HCT116 (cell line): ENCODE results near the gene TSC22D1. TPM values are rescaled to one million over a fixed set of nuclear protein-coding genes. Genes with fewer than 3 reads are reported as not detected.

Experiments used
- ATAC-seq: fragments of 200-7000 bp; cut with Tn5 transposase; 2 replicates; pipeline ENCODE4 v1.9.1; 2020; ENCODE audit warnings: mild to moderate bottlenecking, moderate library complexity
- BruUV-seq: library from RNA; stranded (reverse); fragments of 400-500 nt; replicated peaks from 2 replicates; lab custom pipeline; 2021; lab: Mats Ljungman, UMichigan
- CTCF ChIA-PET: fragments of 300-600 bp; sonication (Branson Sonifier 250); formaldehyde crosslinking; loops from one replicate; lab custom pipeline; 2021; ENCODE audit warnings: antibody characterized with exemption; lab: Charles Lee
- POLR2A ChIA-PET: fragments of 300-600, 350-600 bp; sonication (Branson Sonifier 250); formaldehyde crosslinking; loops from one replicate; lab custom pipeline; 2021; ENCODE audit warnings: antibody characterized with exemption; lab: Charles Lee
- RAD21 ChIA-PET, 2 experiments: fragments of 300-600 bp; sonication (Branson Sonifier 250); formaldehyde crosslinking; loops; one replicate each; lab custom pipeline; 2023; ENCODE audit warnings: low total read pairs in 2 of 2; ENCODE audit not compliant: uncharacterized antibody in 2 of 2, unreplicated experiment in 2 of 2, low non-redundant PET in 1 of 2; lab: Charles Lee
- DNase-seq: peaks from one replicate; pipeline ENCODE4 v3.0.0-alpha.2; 2010; ENCODE audit warnings: low read depth, low spot score
- H2AFZ ChIP-seq: fragments of 200-600 bp; shearing (Covaris generic), sonication (generic); 2 replicates; pipeline ENCODE4 v1.6.1; 2017; ENCODE audit warnings: low read depth, mixed run types, mixed read lengths, antibody characterized with exemption, low read length; ENCODE audit not compliant: poor library complexity, severe bottlenecking
- H3K27ac ChIP-seq: 2 replicates; pipeline ENCODE4 v1.5.1; 2012; ENCODE audit warnings: low read depth, low read length
- H3K27me3 ChIP-seq: fragments of 200-600 bp; sonication (generic); 2 replicates; pipeline ENCODE4 v1.6.1; 2016; ENCODE audit warnings: mixed run types, low read length, mixed read lengths; ENCODE audit not compliant: insufficient read depth
- H3K36me3 ChIP-seq, 2 experiments: fragments of 200-500 bp in 1 of 2; fragments of 200-600 bp in 1 of 2; sonication (Bioruptor generic) in 1 of 2; sonication (generic) in 1 of 2; 2 replicates each; pipeline versions ENCODE4 v1.5.1 to v1.6.1; 2014 to 2016; ENCODE audit warnings: low read length in 2 of 2, inconsistent platforms in 1 of 2, mixed read lengths in 1 of 2, mixed run types in 1 of 2; ENCODE audit not compliant: insufficient read depth in 2 of 2, control insufficient read depth in 1 of 2
- H3K4me1 ChIP-seq, 2 experiments: fragments of 200-600 bp in 1 of 2; sonication (generic) in 1 of 2; 2 replicates each; pipeline versions ENCODE4 v1.5.1 to v1.6.1; 2012 to 2017; ENCODE audit warnings: low read length in 2 of 2, inconsistent platforms in 1 of 2, mild to moderate bottlenecking in 1 of 2, mixed read lengths in 1 of 2, mixed run types in 1 of 2, moderate library complexity in 1 of 2; ENCODE audit not compliant: insufficient read depth in 2 of 2, control insufficient read depth in 1 of 2
- H3K4me2 ChIP-seq: fragments of 200-600 bp; sonication (generic); 2 replicates; pipeline ENCODE4 v1.6.1; 2017; ENCODE audit warnings: mixed run types, low read length, mixed read lengths
- H3K4me3 ChIP-seq, 2 experiments: fragments of 200-600 bp in 1 of 2; sonication (generic) in 1 of 2; replicated peaks in 1 of 2; 2 replicates each; pipeline ENCODE4 v1.5.1; 2011 to 2016; ENCODE audit warnings: low read length in 2 of 2, control low read depth in 1 of 2, low read depth in 1 of 2, mild to moderate bottlenecking in 1 of 2, mixed read lengths in 1 of 2, mixed run types in 1 of 2
- H3K79me2 ChIP-seq: fragments of 200-600 bp; sonication (generic); 2 replicates; pipeline ENCODE4 v1.6.1; 2017; ENCODE audit warnings: mild to moderate bottlenecking, mixed run types, low read length, moderate library complexity, mixed read lengths; ENCODE audit not compliant: insufficient read depth
- H3K9ac ChIP-seq: fragments of 200-600 bp; sonication (generic); 2 replicates; pipeline ENCODE4 v1.6.1; 2016; ENCODE audit warnings: low read length, mixed read lengths
- H3K9me2 ChIP-seq: fragments of 200-600 bp; sonication (generic), shearing (Covaris generic); 2 replicates; pipeline ENCODE4 v1.6.1; 2017; ENCODE audit warnings: mixed run types, mild to moderate bottlenecking, moderate library complexity; ENCODE audit not compliant: insufficient read depth
- H3K9me3 ChIP-seq, 2 experiments: fragments of 200-500 bp in 1 of 2; fragments of 200-600 bp in 1 of 2; sonication (Bioruptor generic) in 1 of 2; sonication (generic) in 1 of 2; 2 replicates each; pipeline ENCODE4 v1.6.1; 2014 to 2017; ENCODE audit warnings: low read length in 2 of 2, mixed read lengths in 2 of 2, inconsistent platforms in 1 of 2, low read depth in 1 of 2, mild to moderate bottlenecking in 1 of 2, mixed run types in 1 of 2, moderate library complexity in 1 of 2; ENCODE audit not compliant: control insufficient read depth in 1 of 2, insufficient read depth in 1 of 2
- H4K20me1 ChIP-seq: fragments of 200-600 bp; sonication (generic), shearing (Covaris generic); 2 replicates; pipeline ENCODE4 v1.6.1; 2017; ENCODE audit warnings: mixed run types, mild to moderate bottlenecking, moderate library complexity; ENCODE audit not compliant: insufficient read depth
- ATF3 ChIP-seq: IDR thresholded peaks from 2 replicates; pipeline ENCODE4 v1.6.1; 2012
- CEBPB ChIP-seq: IDR thresholded peaks from 2 replicates; pipeline ENCODE4 v1.6.1; 2012; ENCODE audit warnings: low read depth
- CTCF ChIP-seq, 3 experiments: fragments of 200-600 bp in 1 of 3; sonication (generic) in 1 of 3; IDR thresholded peaks in 2 of 3; conservative IDR thresholded peaks in 1 of 3; 2 replicates each; pipeline ENCODE4 v1.5.1; 2012 to 2017; ENCODE audit warnings: low read depth in 2 of 3, low read length in 2 of 3, antibody characterized with exemption in 1 of 3, borderline replicate concordance in 1 of 3, control low read depth in 1 of 3, mild to moderate bottlenecking in 1 of 3, mixed read lengths in 1 of 3, mixed run types in 1 of 3, moderate library complexity in 1 of 3; ENCODE audit not compliant: insufficient read depth in 1 of 3
- EZH2phosphoT487 ChIP-seq: fragments of 200-600 bp; IDR thresholded peaks from 2 replicates; pipeline ENCODE4 v1.6.1; 2018; ENCODE audit warnings: antibody characterized with exemption, borderline replicate concordance
- FOSL1 ChIP-seq: IDR thresholded peaks from 2 replicates; pipeline ENCODE4 v1.6.1; 2012; ENCODE audit warnings: low read depth
- RAD21 ChIP-seq: IDR thresholded peaks from 2 replicates; pipeline ENCODE4 v1.6.1; 2012; ENCODE audit warnings: low read depth, mild to moderate bottlenecking
- SIN3A ChIP-seq: IDR thresholded peaks from 2 replicates; pipeline ENCODE4 v1.6.1; 2012; ENCODE audit warnings: low read depth
- SRF ChIP-seq: IDR thresholded peaks from 2 replicates; pipeline ENCODE4 v1.6.1; 2012; ENCODE audit warnings: low read depth
- TCF7L2 ChIP-seq: IDR thresholded peaks from 2 replicates; pipeline ENCODE4 v1.7.0; 2011; ENCODE audit warnings: borderline replicate concordance, inconsistent platforms; ENCODE audit not compliant: insufficient read depth, insufficient read length; ENCODE audit errors: extremely low read depth
- ZBTB33 ChIP-seq: IDR thresholded peaks from 2 replicates; pipeline ENCODE4 v1.6.1; 2011; ENCODE audit warnings: mild to moderate bottlenecking, low read length, moderate library complexity; ENCODE audit not compliant: insufficient replicate concordance; ENCODE audit errors: extremely low read depth
- intact Hi-C: fragments of 100-400 bp; cut with micrococcal nuclease; formaldehyde crosslinking; loops from 2 replicates; pipeline ENCODE4 v1.10.0; 2022
- total RNA-seq: library from RNA; stranded (reverse); gene quantifications from one replicate; pipeline ENCODE4 v1.2.1, GENCODE V29; 2021; ENCODE audit not compliant: unreplicated experiment

Gene TSC22D1
- total RNA-seq, 1 experiment from 2014 or later, result 268 TPM

GRCh38 chr13:44413095-44413494 lies 163.0 kb downstream of the TSC22D1 start:
- RAD21 ChIA-PET, result no interaction called here
- intact Hi-C loops, result no loop called here
- Histone ChIP-seq H3K9me2 (no peaks in the 10 kb centered on the region), H3K9me3 (no peaks in the 10 kb centered on the region), H3K79me2 (no peaks in the 10 kb centered on the region), H4K20me1 (no peaks in the 10 kb centered on the region), H2AFZ (no peak overlapping the region), H3K4me1 (peaks cover 0 to 3% of the 10 kb centered on the region in 2 experiments; a peak in 2 of 4 replicates), H3K4me2 (no peak overlapping the region), H3K36me3 (no peaks in the 10 kb centered on the region), H3K4me3 (no peak overlapping the region), H3K27me3 (no peaks in the 10 kb centered on the region), H3K9ac (no peak overlapping the region), H3K27ac (no peak overlapping the region)
- BruUV-seq, result no TSS peak
- POLR2A ChIA-PET, result no interaction called here
- DNase-seq (no peak), ATAC-seq (no peak)
- CTCF ChIA-PET, result no interaction called here
- TF ChIP-seq ATF3 (no peak), SIN3A (no peak), TCF7L2 (no peak), SRF (no peak), CEBPB (no peak), CTCF (IDR thresholded peaks at IDR 0.05 in 2 of 3, conservative IDR thresholded peaks at IDR 0.05 in 1 of 3; ENCODE audit: borderline replicate concordance in 1 of 3, insufficient read depth in 1 of 3, low read depth in 2 of 3, low read length in 2 of 3) (no peak), FOSL1 (no peak), EZH2phosphoT487 (no peak), ZBTB33 (no peak), RAD21 (no peak)
